ENCODE measurements around the gene PGBD2. TPM values are rescaled to one million over a fixed set of nuclear protein-coding genes. Genes with fewer than 3 reads are reported as not detected.
A peak's percentile ranks its signal among the peaks of the same experiment; 100 is the strongest.

PGBD2 gene
- total and polyA plus RNA-seq, 2 of the 8 experiments (the other 6 are each of a cell fraction or from before 2014, with no cell fraction given), result 4.5 to 7.7 TPM

- Histone ChIP-seq H3K9me3 (ENCODE audit: insufficient read depth in 2 of 2, low read depth in 1 of 2, low read length in 1 of 2) (no peaks in the 10 kb centered on the region), H2AK5ac (ENCODE audit: low read depth, low read length) (peak overlapping the region; percentile 88; the same call in 1 of the 2 replicates), H3K4me1 (replicated peaks in 1 of 4; ENCODE audit: control insufficient read depth in 3 of 4, insufficient read depth in 4 of 4, low read length in 3 of 4) (peaks cover 0 to 2% (median 0%) of the 10 kb centered on the region in 4 experiments; a peak in 1 of 7 replicates), H3K79me2 (ENCODE audit: control insufficient read depth in 1 of 2, insufficient read depth in 2 of 2, low read length in 2 of 2) (no peaks in the 10 kb centered on the region), H2BK20ac (ENCODE audit: low read length) (peak overlapping the region; percentile 21; the same call in 1 of the 2 replicates), H3K36me3 (ENCODE audit: control insufficient read depth in 2 of 4, insufficient read depth in 4 of 4, low read length in 3 of 4) (no peaks in the 10 kb centered on the region), H4K91ac (replicated peaks; ENCODE audit: insufficient read length, low read length) (peak overlapping the region; percentile 91), H3K14ac (ENCODE audit: insufficient read length) (no peak overlapping the region), H4K5ac (ENCODE audit: insufficient read length, low read depth, low read length) (no peak overlapping the region), H4K20me1 (replicated peaks in 1 of 2; ENCODE audit: control insufficient read depth in 1 of 2, insufficient read depth in 2 of 2, low read length in 2 of 2) (peaks cover 0 to 3% of the 10 kb centered on the region in 2 experiments), H3K18ac (ENCODE audit: extremely low read depth, low read length) (no peak overlapping the region), H3K27ac (ENCODE audit: low read depth, low read length) (no peak overlapping the region), H3K23ac (ENCODE audit: insufficient read length) (no peak overlapping the region), H3K27me3 (replicated peaks in 1 of 4; ENCODE audit: control insufficient read depth in 3 of 4, extremely low read depth in 1 of 4, insufficient read depth in 3 of 4, low read length in 3 of 4) (no peaks in the 10 kb centered on the region), H3K4me2 (ENCODE audit: insufficient read depth in 1 of 2, low read depth in 2 of 2, low read length in 2 of 2) (no peak overlapping the region), H2BK15ac (ENCODE audit: low read length) (no peak overlapping the region; the same call in 1 of the 2 replicates), H4K8ac (ENCODE audit: extremely low read depth, insufficient read depth, low read length) (peak overlapping the region; percentile 65; the same call in 1 of the 2 replicates), H2BK120ac (replicated peaks; ENCODE audit: low read depth, low read length) (no peak overlapping the region), H3K4ac (replicated peaks; ENCODE audit: insufficient read length, low read depth, low read length) (peak overlapping the region; percentile 69), H2BK12ac (ENCODE audit: low read depth, low read length) (0 out of 2 replicates have a peak overlapping the region, but pooled peaks have one; percentile 13), H3K23me2 (ENCODE audit: low read depth, low read length) (peaks cover 6% of the 10 kb centered on the region; the same call in 1 of the 2 replicates), H3K56ac (replicated peaks; ENCODE audit: insufficient read length, low read depth, low read length) (peak overlapping the region; percentile 5), H3K9ac (replicated peaks in 1 of 4; ENCODE audit: extremely low read depth in 1 of 4, low read depth in 3 of 4, low read length in 3 of 4) (0 out of 7 replicates have a peak overlapping the region, but pooled peaks of 1 of the 4 experiments have one; percentile 18), H3K4me3 (ENCODE audit: extremely low read depth in 1 of 4, insufficient read depth in 2 of 4, low read depth in 3 of 4, low read length in 4 of 4) (no peak overlapping the region), H2BK5ac (ENCODE audit: low read depth, low read length) (no peak overlapping the region; the same call in 1 of the 2 replicates), H3K79me1 (ENCODE audit: low read depth, low read length) (no peaks in the 10 kb centered on the region), H2AFZ (ENCODE audit: low read length) (no peak overlapping the region)
- DNase-seq (ENCODE audit: low read depth in 1 of 2, low spot score in 2 of 2) (no peak), FAIRE-seq (no peak)
- TF ChIP-seq SAP30 (IDR thresholded peaks at IDR 0.05; ENCODE audit: insufficient read depth, insufficient replicate concordance, low read length) (no peak), EZH2 (IDR thresholded peaks at IDR 0.05; ENCODE audit: low read depth, low read length, severe bottlenecking) (no peak), RAD21 (IDR thresholded peaks at IDR 0.05 in 1 of 2, conservative IDR thresholded peaks at IDR 0.05 in 1 of 2; ENCODE audit: low read depth in 2 of 2, low read length in 2 of 2) (no peak), NRF1 (IDR thresholded peaks at IDR 0.05; ENCODE audit: low read depth, low read length) (no peak), KDM5A (IDR thresholded peaks at IDR 0.05; ENCODE audit: low read length) (no peak), SUZ12 (IDR thresholded peaks at IDR 0.05; ENCODE audit: low read length) (no peak), E2F6 (IDR thresholded peaks at IDR 0.05) (no peak)
- WGBS, 2 experiments (ENCODE audit: extremely low coverage in 1 of 2, insufficient coverage in 1 of 2, insufficient read length in 1 of 2, insufficient replicate concordance in 2 of 2, low coverage in 1 of 2, low lambda C conversion rate in 2 of 2, missing lambda C conversion rate in 1 of 2), result 92 to 100% methylated on average over 1 to 9 of the region's 9 CpGs
- ChIA-PET POLR2A (ENCODE audit: partially characterized antibody) (no interaction called here), CTCF (ENCODE audit: partially characterized antibody) (no interaction called here)
Measured at GRCh38 chr1:248890549-248891498, 15.2 kb upstream of the PGBD2 start.
